HepG2 (cell line): Measurements from ENCODE around the gene CLDN11.

Experiments
- CTCF ChIP-seq: sonication (generic); formaldehyde crosslinking; IDR thresholded peaks from 2 replicates; pipeline ENCODE4 v1.5.0; 2020; ENCODE audit warnings: mild to moderate bottlenecking, missing genetic modification reagents, moderate library complexity
- KLF9 ChIP-seq: IDR thresholded peaks from 2 replicates; pipeline ENCODE4 v1.6.1; 2016; ENCODE audit warnings: low read depth
- RAD51 ChIP-seq: fragments of 450-650 bp; IDR thresholded peaks from 2 replicates; pipeline ENCODE4 v1.6.1; 2016; ENCODE audit warnings: borderline replicate concordance
- THAP9 ChIP-seq: sonication (generic); formaldehyde crosslinking; IDR thresholded peaks from 2 replicates; pipeline ENCODE4; 2020; ENCODE audit warnings: missing genetic modification reagents, mild to moderate bottlenecking, borderline replicate concordance

GRCh38 chr3:170467007-170467406 lies 48.3 kb downstream of the CLDN11 start:
- TF ChIP-seq CTCF (CRISPR knock-in tag) (no peak), RAD51 (no peak), THAP9 (CRISPR knock-in tag) (no peak), KLF9 (CRISPR knock-in tag) (no peak)
